Skeletal muscle tissue (tissue), 4 donors: ENCODE results near the gene CYP3A7. TPM values are rescaled to one million over a fixed set of nuclear protein-coding genes. Genes with fewer than 3 reads are reported as not detected.
"Not testable (repeated sequence)": the region's sequence is repeated elsewhere in the genome, so short reads cannot be mapped to it uniquely, and the experiment has no call there.

Source experiments
- H3K27ac ChIP-seq: one replicate; pipeline ENCODE4 v1.7.0; 2013; ENCODE audit warnings: mild to moderate bottlenecking, low read depth, low read length, inconsistent platforms
- H3K27me3 ChIP-seq, 3 donors: one replicate each; pipeline ENCODE4 v1.7.0; 2013; ENCODE audit warnings: low read length in 3 of 3; ENCODE audit not compliant: control insufficient read depth in 3 of 3, insufficient read depth in 3 of 3
- H3K36me3 ChIP-seq, 3 donors: one replicate each; pipeline ENCODE4 v1.7.0; 2013; ENCODE audit warnings: low read length in 3 of 3; ENCODE audit not compliant: control insufficient read depth in 3 of 3, insufficient read depth in 3 of 3
- H3K4me1 ChIP-seq, 3 donors: one replicate each; pipeline ENCODE4 v1.7.0; 2013; ENCODE audit warnings: low read length in 3 of 3, mild to moderate bottlenecking in 3 of 3; ENCODE audit not compliant: control insufficient read depth in 3 of 3, insufficient read depth in 3 of 3
- H3K4me3 ChIP-seq, 3 donors: one replicate each; pipeline ENCODE4 v1.7.0; 2013; ENCODE audit warnings: low read length in 3 of 3
- H3K9ac ChIP-seq, 3 donors: one replicate each; pipeline ENCODE4 v1.7.0; 2013; ENCODE audit warnings: low read length in 3 of 3, mild to moderate bottlenecking in 3 of 3, moderate library complexity in 2 of 3, low read depth in 1 of 3
- H3K9me3 ChIP-seq, 3 donors: one replicate each; pipeline ENCODE4 v1.7.0; 2013; ENCODE audit warnings: low read length in 3 of 3; ENCODE audit not compliant: control insufficient read depth in 3 of 3
- total RNA-seq: library from RNA; depleted of rRNA; stranded (reverse); fragments of >200 nt; gene quantifications from one replicate; pipeline ENCODE4 v1.2.3, GENCODE V29; 2014
- donor health status: Osteomylitis.

Gene CYP3A7
- total RNA-seq, 1 donor from 2014 or later, result 0.52 TPM

DNA sequence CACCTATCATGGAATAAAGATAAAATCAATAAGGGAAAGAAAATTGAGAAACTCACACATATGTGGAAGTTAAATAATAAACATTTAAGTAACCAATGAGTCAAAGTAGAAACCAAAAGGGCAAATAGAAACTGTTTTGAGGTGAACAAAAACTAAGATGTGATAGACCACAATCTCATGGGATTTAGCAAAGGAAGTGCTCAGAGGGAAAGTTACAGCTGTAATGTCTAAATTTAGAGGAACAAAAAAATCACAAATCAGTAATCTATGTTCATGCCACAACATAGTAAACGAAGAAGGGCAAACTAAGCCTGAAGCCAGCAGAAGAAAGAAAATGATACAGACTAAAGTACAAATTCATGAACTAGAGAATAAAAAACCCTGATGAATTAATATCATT lies 32.7 kb upstream of the CYP3A7 start:
- Histone ChIP-seq H3K27me3 (no peaks in the 10 kb centered on the region), H3K36me3 (no peaks in the 10 kb centered on the region), H3K4me1 (peaks cover 3 to 12% (median 4%) of the 10 kb centered on the region in 3 donors), H3K9me3 (no peaks in the 10 kb centered on the region), H3K9ac (no peak overlapping the region), H3K4me3 (no peak overlapping the region), H3K27ac (no peak overlapping the region)

- Histone ChIP-seq H3K9me3 (no peaks in the 10 kb centered on the region), H3K4me1 (peaks cover 4 to 20% (median 7%) of the 10 kb centered on the region in 3 donors), H3K36me3 (no peaks in the 10 kb centered on the region), H3K9ac (no peak overlapping the region), H3K27ac (no peak overlapping the region), H3K27me3 (no peaks in the 10 kb centered on the region), H3K4me3 (no peak overlapping the region)
Observed at GRCh38 chr7:99766484-99767099, 31.6 kb upstream of the CYP3A7 start.

GRCh38 chr7:99764478-99764877 lies 29.5 kb upstream of the CYP3A7 start:
- Histone ChIP-seq H3K27ac (no peak overlapping the region), H3K9ac (no peak overlapping the region), H3K9me3 (no peaks in the 10 kb centered on the region), H3K36me3 (no peaks in the 10 kb centered on the region), H3K4me1 (peaks cover 4 to 20% (median 7%) of the 10 kb centered on the region in 3 donors), H3K4me3 (no peak overlapping the region), H3K27me3 (no peaks in the 10 kb centered on the region)

GRCh38 chr7:99762680-99763327 lies 27.8 kb upstream of the CYP3A7 start:
- peaks cover 4 to 20% (median 7%) of the 10 kb centered on the region in 3 donors for H3K4me1 ChIP-seq
- H3K36me3 ChIP-seq, result no peaks in the 10 kb centered on the region
- H3K9me3 ChIP-seq, result no peaks in the 10 kb centered on the region
- H3K9ac ChIP-seq, result peak overlapping the region in 1 of 3 donors; percentile 57
- peak overlapping the region; percentile 76 for H3K27ac ChIP-seq
- H3K27me3 ChIP-seq, result no peaks in the 10 kb centered on the region
- no peak overlapping the region for H3K4me3 ChIP-seq

GRCh38 chr7:99755085-99755484 lies 20.1 kb upstream of the CYP3A7 start:
- peaks cover 0 to 12% (median 2%) of the 10 kb centered on the region in 3 donors for H3K4me1 ChIP-seq
- H3K9me3 ChIP-seq, result no peaks in the 10 kb centered on the region
- H3K9ac ChIP-seq, result no peak overlapping the region
- H3K4me3 ChIP-seq, result no peak overlapping the region
- no peaks in the 10 kb centered on the region for H3K36me3 ChIP-seq
- H3K27me3 ChIP-seq, result no peaks in the 10 kb centered on the region
- H3K27ac ChIP-seq, result no peak overlapping the region

GRCh38 chr7:99752356-99752755 lies 17.4 kb upstream of the CYP3A7 start:
- H3K4me1 ChIP-seq, result peaks cover 0 to 12% (median 2%) of the 10 kb centered on the region in 3 donors
- no peaks in the 10 kb centered on the region for H3K27me3 ChIP-seq
- H3K9ac ChIP-seq, result no peak overlapping the region
- no peaks in the 10 kb centered on the region for H3K36me3 ChIP-seq
- no peak overlapping the region for H3K4me3 ChIP-seq
- H3K9me3 ChIP-seq, result no peaks in the 10 kb centered on the region
- no peak overlapping the region for H3K27ac ChIP-seq

DNA sequence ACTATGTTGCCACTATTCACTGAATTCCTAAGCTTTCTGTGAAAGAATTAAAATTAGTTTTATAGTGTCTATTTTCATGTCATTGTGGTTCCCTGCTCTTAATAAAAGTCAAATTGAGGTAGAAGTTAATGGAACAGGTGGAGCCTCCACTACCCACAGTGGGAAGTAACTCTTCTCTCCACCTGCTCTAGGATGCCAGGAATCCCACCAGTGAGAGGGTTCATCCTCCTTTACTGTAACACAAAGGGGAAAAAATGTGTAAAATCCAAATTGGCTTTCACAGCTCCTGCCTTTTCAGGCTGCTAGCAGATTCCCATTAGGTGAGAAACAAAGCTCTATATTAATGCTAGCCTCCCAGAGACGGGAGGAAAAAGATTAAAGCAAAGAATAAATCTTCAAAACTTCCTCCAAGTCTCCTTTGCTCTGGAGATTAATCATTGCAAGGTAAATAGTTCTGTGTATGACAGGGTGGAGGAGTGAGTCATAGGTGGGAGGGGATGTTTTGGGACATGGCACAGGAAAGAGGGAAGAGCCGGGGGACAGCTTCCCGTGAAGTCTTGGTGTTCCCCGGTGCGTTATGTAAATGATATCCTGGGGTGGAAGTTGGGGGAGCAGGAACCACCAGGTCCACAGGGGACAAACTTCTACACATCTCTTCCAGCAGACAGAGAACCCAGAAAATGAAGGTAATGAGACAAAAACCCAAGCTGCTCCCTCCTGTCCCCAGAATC lies 16.5 kb upstream of the CYP3A7 start:
- not testable (repeated sequence) for H3K27me3 ChIP-seq, H3K9me3 ChIP-seq, H3K27ac ChIP-seq, H3K36me3 ChIP-seq, H3K4me3 ChIP-seq, H3K9ac ChIP-seq
- peaks cover 0 to 12% (median 2%) of the 10 kb centered on the region in 3 donors for H3K4me1 ChIP-seq

- peaks cover 0 to 12% (median 2%) of the 10 kb centered on the region in 3 donors for H3K4me1 ChIP-seq
- H3K9me3 ChIP-seq, result no peaks in the 10 kb centered on the region
- no peak overlapping the region for H3K9ac ChIP-seq
- no peak overlapping the region for H3K4me3 ChIP-seq
- H3K36me3 ChIP-seq, result no peaks in the 10 kb centered on the region
- H3K27me3 ChIP-seq, result no peaks in the 10 kb centered on the region
- no peak overlapping the region for H3K27ac ChIP-seq
Observed at GRCh38 chr7:99748846-99749579, 14.0 kb upstream of the CYP3A7 start.

GRCh38 chr7:99746915-99747314 lies 11.9 kb upstream of the CYP3A7 start:
- not testable (repeated sequence) for H3K9me3 ChIP-seq

More at GRCh38 chr7:99746915-99747314, 11.9 kb upstream of the CYP3A7 start:
- not testable (repeated sequence) for H3K27me3 ChIP-seq, H3K36me3 ChIP-seq, H3K27ac ChIP-seq, H3K4me1 ChIP-seq, H3K9ac ChIP-seq, H3K4me3 ChIP-seq
